ENCODE results near the gene E4F1.

The E4F1 gene

GRCh38 chr16:2271848-2272461 is 48.6 kb downstream of the E4F1 start:
- H3K9ac ChIP-seq (ENCODE audit: insufficient read length) = no peak overlapping the region
- no peaks in the 10 kb centered on the region; the same call in 1 of the 2 replicates for H3K36me3 ChIP-seq (ENCODE audit: insufficient read depth, low read length)
- DNase-seq (ENCODE audit: low read depth, low spot score) = no peak
- no peak overlapping the region for H3K27ac ChIP-seq
- H3K4me3 ChIP-seq = no peak overlapping the region
- TF ChIP-seq FOXP2 (optimal IDR thresholded peaks at IDR 0.05; ENCODE audit: control extremely low read depth, extremely low read length, insufficient read depth) (no peak), POLR2AphosphoS5 (IDR thresholded peaks at IDR 0.05; ENCODE audit: borderline replicate concordance, low read depth, low read length) (no peak), EZH2 (IDR thresholded peaks at IDR 0.05) (no peak)
- no peaks in the 10 kb centered on the region for H3K9me3 ChIP-seq (ENCODE audit: low read depth, low read length)

DNA sequence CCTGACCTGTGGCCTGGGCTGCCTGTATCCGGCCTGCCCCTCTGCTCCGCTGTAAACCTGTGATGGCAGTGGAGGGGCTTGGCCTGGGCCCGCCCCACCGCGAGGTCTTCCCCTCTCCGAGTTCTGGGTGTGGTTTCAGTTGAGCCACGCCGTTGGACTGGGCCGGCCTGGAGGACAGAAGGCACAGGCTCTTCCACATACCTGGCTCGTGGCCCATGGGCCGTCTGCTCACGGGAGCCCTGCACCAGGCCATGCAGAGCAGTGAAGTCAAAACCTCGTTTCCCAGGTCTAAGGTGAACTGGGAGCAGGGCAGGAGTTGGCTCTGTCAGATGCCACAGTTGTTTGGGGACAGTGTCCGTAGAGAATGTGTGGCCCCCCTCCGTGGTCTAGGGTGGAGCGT is 50.1 kb downstream of the E4F1 start:
- Histone ChIP-seq H3K4me3 (no peak overlapping the region), H3K36me3 (ENCODE audit: insufficient read depth, low read length) (no peaks in the 10 kb centered on the region), H3K9me3 (ENCODE audit: low read depth, low read length) (no peaks in the 10 kb centered on the region), H3K9ac (ENCODE audit: insufficient read length) (no peak overlapping the region), H3K27ac (no peak overlapping the region)
- DNase-seq (ENCODE audit: low read depth, low spot score) = no peak
- no peak for TF ChIP-seq EZH2 (IDR thresholded peaks at IDR 0.05)
- TF ChIP-seq POLR2AphosphoS5 (IDR thresholded peaks at IDR 0.05; ENCODE audit: borderline replicate concordance, low read depth, low read length) = no peak
- no peak for TF ChIP-seq FOXP2 (optimal IDR thresholded peaks at IDR 0.05; ENCODE audit: control extremely low read depth, extremely low read length, insufficient read depth)

GRCh38 chr16:2273931-2274330 is 50.5 kb downstream of the E4F1 start:
- H3K9me3 ChIP-seq (ENCODE audit: low read depth, low read length) = no peaks in the 10 kb centered on the region
- H3K9ac ChIP-seq (ENCODE audit: insufficient read length) = no peak overlapping the region
- H3K4me3 ChIP-seq = no peak overlapping the region
- no peaks in the 10 kb centered on the region for H3K36me3 ChIP-seq (ENCODE audit: insufficient read depth, low read length)
- H3K27ac ChIP-seq = no peak overlapping the region
- TF ChIP-seq POLR2AphosphoS5 (IDR thresholded peaks at IDR 0.05; ENCODE audit: borderline replicate concordance, low read depth, low read length) (no peak), FOXP2 (optimal IDR thresholded peaks at IDR 0.05; ENCODE audit: control extremely low read depth, extremely low read length, insufficient read depth) (no peak), EZH2 (IDR thresholded peaks at IDR 0.05) (no peak)
- no peak for DNase-seq (ENCODE audit: low read depth, low spot score)

- DNase-seq (ENCODE audit: low read depth, low spot score) = no peak
- no peaks in the 10 kb centered on the region for H3K9me3 ChIP-seq (ENCODE audit: low read depth, low read length)
Measured at GRCh38 chr16:2275476-2276367, 52.3 kb downstream of the E4F1 start.

DNA sequence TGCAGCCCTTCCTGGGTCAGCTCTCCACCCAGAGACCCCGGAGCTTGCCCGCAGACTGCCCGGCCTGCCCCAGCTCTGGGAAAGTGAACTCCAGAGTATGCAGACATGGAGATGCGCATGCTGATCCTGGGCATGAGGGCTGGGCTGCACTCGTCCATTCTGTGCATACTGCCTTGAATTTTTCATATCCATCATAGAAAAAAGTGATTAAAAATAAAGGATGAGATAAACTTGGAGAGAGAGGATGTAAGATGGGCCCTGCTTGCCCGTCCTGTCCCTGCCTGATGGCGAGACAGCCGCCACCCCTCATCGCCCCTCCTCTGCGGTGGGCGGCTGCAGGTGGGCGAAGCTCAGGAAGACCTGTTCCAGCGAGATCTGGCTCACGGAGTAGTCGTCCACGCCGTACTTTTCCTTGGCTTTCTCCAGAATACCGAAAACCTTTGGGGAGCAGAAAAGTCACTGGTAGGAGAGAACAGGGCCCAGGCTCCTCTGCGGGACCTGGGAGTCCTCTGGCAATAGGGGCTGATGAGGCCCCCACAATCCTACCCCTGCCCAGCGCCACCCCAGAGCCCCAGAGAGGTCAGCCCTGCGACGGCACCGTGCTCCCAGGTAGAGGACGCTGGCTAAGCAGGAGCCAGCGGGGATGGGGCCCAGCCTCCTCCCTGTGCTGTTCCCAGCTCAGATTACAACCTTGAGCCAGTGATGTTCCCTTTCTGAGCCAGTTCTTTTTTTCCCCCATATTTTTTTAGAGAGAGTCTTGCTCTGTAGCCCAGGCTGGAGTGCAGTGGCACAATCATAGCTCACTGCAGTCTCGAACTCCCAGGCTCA is 53.2 kb downstream of the E4F1 start:
- Histone ChIP-seq H3K9ac (ENCODE audit: insufficient read length) (no peak overlapping the region), H3K36me3 (ENCODE audit: insufficient read depth, low read length) (no peaks in the 10 kb centered on the region), H3K4me3 (no peak overlapping the region), H3K27ac (no peak overlapping the region), H3K9me3 (ENCODE audit: low read depth, low read length) (no peaks in the 10 kb centered on the region)
- no peak for TF ChIP-seq POLR2AphosphoS5 (IDR thresholded peaks at IDR 0.05; ENCODE audit: borderline replicate concordance, low read depth, low read length)
- no peak for TF ChIP-seq EZH2 (IDR thresholded peaks at IDR 0.05)
- no peak for TF ChIP-seq FOXP2 (optimal IDR thresholded peaks at IDR 0.05; ENCODE audit: control extremely low read depth, extremely low read length, insufficient read depth)
- no peak for DNase-seq (ENCODE audit: low read depth, low spot score)

More at GRCh38 chr16:2275476-2276367, 52.3 kb downstream of the E4F1 start:
- TF ChIP-seq EZH2 (IDR thresholded peaks at IDR 0.05) = no peak
- no peak for TF ChIP-seq POLR2AphosphoS5 (IDR thresholded peaks at IDR 0.05; ENCODE audit: borderline replicate concordance, low read depth, low read length)
- no peak for TF ChIP-seq FOXP2 (optimal IDR thresholded peaks at IDR 0.05; ENCODE audit: control extremely low read depth, extremely low read length, insufficient read depth)
- Histone ChIP-seq H3K9ac (ENCODE audit: insufficient read length) (no peak overlapping the region), H3K36me3 (ENCODE audit: insufficient read depth, low read length) (no peaks in the 10 kb centered on the region), H3K27ac (no peak overlapping the region), H3K4me3 (no peak overlapping the region)

- Histone ChIP-seq H3K27ac (no peak overlapping the region), H3K4me3 (no peak overlapping the region)
- no peak for TF ChIP-seq POLR2AphosphoS5 (IDR thresholded peaks at IDR 0.05; ENCODE audit: borderline replicate concordance, low read depth, low read length)
- TF ChIP-seq FOXP2 (optimal IDR thresholded peaks at IDR 0.05; ENCODE audit: control extremely low read depth, extremely low read length, insufficient read depth) = no peak
- no peak for TF ChIP-seq EZH2 (IDR thresholded peaks at IDR 0.05)
Measured at GRCh38 chr16:2277466-2278271, 54.3 kb downstream of the E4F1 start.

DNA sequence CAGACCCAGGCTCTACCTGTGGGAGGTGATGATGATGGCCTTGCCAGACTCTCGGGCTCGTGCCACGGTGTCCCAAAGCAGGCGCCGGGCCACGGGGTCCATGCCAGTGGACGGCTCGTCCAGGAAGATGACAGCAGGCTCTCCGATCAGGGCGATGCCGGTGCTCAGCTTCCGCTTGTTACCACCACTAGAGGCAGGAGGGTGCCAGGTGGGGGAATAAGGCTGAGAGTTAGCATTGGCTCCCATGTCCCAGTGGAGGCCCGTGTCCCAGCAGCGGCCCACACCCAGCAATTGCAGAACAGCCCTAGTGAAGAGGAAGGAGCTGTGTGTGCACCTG is 54.8 kb downstream of the E4F1 start:
- Histone ChIP-seq H3K4me3 (no peak overlapping the region), H3K36me3 (ENCODE audit: insufficient read depth, low read length) (no peaks in the 10 kb centered on the region), H3K27ac (no peak overlapping the region), H3K9me3 (ENCODE audit: low read depth, low read length) (no peaks in the 10 kb centered on the region), H3K9ac (ENCODE audit: insufficient read length) (no peak overlapping the region)
- DNase-seq (ENCODE audit: low read depth, low spot score) = no peak
- TF ChIP-seq POLR2AphosphoS5 (IDR thresholded peaks at IDR 0.05; ENCODE audit: borderline replicate concordance, low read depth, low read length) = no peak
- TF ChIP-seq EZH2 (IDR thresholded peaks at IDR 0.05) = no peak
- no peak for TF ChIP-seq FOXP2 (optimal IDR thresholded peaks at IDR 0.05; ENCODE audit: control extremely low read depth, extremely low read length, insufficient read depth)

More at GRCh38 chr16:2277466-2278271, 54.3 kb downstream of the E4F1 start:
- H3K36me3 ChIP-seq (ENCODE audit: insufficient read depth, low read length) = no peaks in the 10 kb centered on the region
- H3K9ac ChIP-seq (ENCODE audit: insufficient read length) = no peak overlapping the region
- H3K9me3 ChIP-seq (ENCODE audit: low read depth, low read length) = no peaks in the 10 kb centered on the region
- no peak for DNase-seq (ENCODE audit: low read depth, low spot score)

All from SK-N-MC (cell line).